HepG2 (cell line): Measurements from ENCODE around the gene BRI3BP. TPM values are rescaled to one million over a fixed set of nuclear protein-coding genes. Genes with fewer than 3 reads are reported as not detected.

Experiments used
- ATAC-seq: fragments of 200-7000 bp; cut with Tn5 transposase; 3 replicates; pipeline ENCODE4 v1.9.1; 2020; ENCODE audit warnings: mild to moderate bottlenecking, moderate library complexity
- BruUV-seq: library from RNA; stranded (reverse); fragments of 400-500 nt; replicated peaks from 2 replicates; lab custom pipeline; 2021; lab: Mats Ljungman, UMichigan
- CTCF ChIA-PET: fragments of 300-600 bp; formaldehyde crosslinking; extraction: SDS; loops from one replicate; lab custom pipeline; 2021; ENCODE audit warnings: low total read pairs, inconsistent platforms, low intra/inter-chr PET ratio; lab: Yijun Ruan, JAX
- POLR2A ChIA-PET: fragments of 350-600 bp; sonication (Branson Sonifier 250); formaldehyde crosslinking; loops from one replicate; lab custom pipeline; 2020; ENCODE audit warnings: antibody characterized with exemption, inconsistent platforms; lab: Yijun Ruan, JAX
- DNase-seq: peaks from one replicate; pipeline ENCODE4 v3.0.0-alpha.2; 2015; ENCODE audit warnings: low spot score
- FAIRE-seq: peaks from 3 replicates; lab custom pipeline; 2011; peaks lifted over from hg19 to GRCh38; lab: Jason Lieb, UNC
- H2AFZ ChIP-seq: one replicate; pipeline ENCODE4 v1.6.1; 2011; ENCODE audit warnings: low read length, inconsistent platforms
- H3K27ac ChIP-seq: fragments of 300-600 bp; 3 replicates; pipeline ENCODE4 v1.8.0; 2011; ENCODE audit warnings: mixed run types, mild to moderate bottlenecking, mixed read lengths, low read length, inconsistent platforms; ENCODE audit not compliant: insufficient read depth; ENCODE audit errors: extremely low read length
- H3K27me3 ChIP-seq, 2 experiments: fragments of 200-600 bp in 1 of 2; 2 replicates in 1 of 2; 3 replicates in 1 of 2; pipeline versions ENCODE4 v1.6.0 to v1.8.0; 2011; ENCODE audit warnings: low read length in 2 of 2, mild to moderate bottlenecking in 2 of 2, moderate library complexity in 2 of 2, inconsistent platforms in 1 of 2; ENCODE audit not compliant: insufficient read depth in 2 of 2, control insufficient read depth in 1 of 2
- H3K36me3 ChIP-seq, 2 experiments: fragments of 200-600 bp in 1 of 2; replicated peaks in 1 of 2; 2 replicates in 1 of 2; 3 replicates in 1 of 2; pipeline versions ENCODE4 v1.5.1 to v1.8.0; 2011; ENCODE audit warnings: low read length in 2 of 2, inconsistent platforms in 1 of 2; ENCODE audit not compliant: insufficient read depth in 2 of 2, control insufficient read depth in 1 of 2
- H3K4me1 ChIP-seq: 2 replicates; pipeline ENCODE4 v1.5.1; 2012; ENCODE audit warnings: low read length, inconsistent platforms; ENCODE audit not compliant: insufficient read depth
- H3K4me2 ChIP-seq: 2 replicates; pipeline ENCODE4 v1.6.0; 2011; ENCODE audit warnings: low read depth, low read length, inconsistent platforms
- H3K4me3 ChIP-seq, 3 experiments: fragments of 200-600 bp in 1 of 3; sonication (generic), shearing (Covaris generic) in 1 of 3; replicated peaks in 1 of 3; 2 replicates each; pipeline ENCODE4 v1.5.1; 2011 to 2016; ENCODE audit warnings: low read length in 3 of 3, inconsistent platforms in 2 of 3, low read depth in 2 of 3, mild to moderate bottlenecking in 2 of 3, control low read depth in 1 of 3, mixed read lengths in 1 of 3; ENCODE audit not compliant: insufficient read depth in 1 of 3
- H3K79me2 ChIP-seq: one replicate; pipeline ENCODE4 v1.6.1; 2011; ENCODE audit warnings: low read length, inconsistent platforms; ENCODE audit not compliant: insufficient read depth
- H3K9ac ChIP-seq: 2 replicates; pipeline ENCODE4 v1.6.0; 2011; ENCODE audit warnings: mild to moderate bottlenecking, low read depth, low read length, inconsistent platforms; ENCODE audit not compliant: insufficient read depth
- H3K9me3 ChIP-seq: 2 replicates; pipeline ENCODE4 v1.5.1; 2012; ENCODE audit warnings: mild to moderate bottlenecking, low read length
- H4K20me1 ChIP-seq: 2 replicates; pipeline ENCODE4 v1.6.0; 2011; ENCODE audit warnings: inconsistent platforms, mild to moderate bottlenecking, low read length, moderate library complexity; ENCODE audit not compliant: insufficient read depth
- ETV6 ChIP-seq: sonication (generic); formaldehyde crosslinking; conservative IDR thresholded peaks from 2 replicates; pipeline ENCODE4 v1.4.0; 2020; ENCODE audit warnings: missing genetic modification reagents
- FOXJ3 ChIP-seq: sonication (generic); formaldehyde crosslinking; IDR thresholded peaks from 2 replicates; pipeline ENCODE4 v1.4.0; 2020; ENCODE audit warnings: missing genetic modification reagents, mild to moderate bottlenecking, borderline replicate concordance
- IRX3 ChIP-seq: sonication (generic); formaldehyde crosslinking; IDR thresholded peaks from 2 replicates; pipeline ENCODE4 v1.8.1; 2023; ENCODE audit warnings: mild to moderate bottlenecking, low read depth, missing genetic modification reagents, borderline replicate concordance
- MTF1 ChIP-seq: sonication (generic); formaldehyde crosslinking; IDR thresholded peaks from 2 replicates; pipeline ENCODE4 v1.5.0; 2020; ENCODE audit warnings: missing genetic modification reagents
- NFYB ChIP-seq: sonication (generic); formaldehyde crosslinking; IDR thresholded peaks from 2 replicates; pipeline ENCODE4 v1.4.0; 2020; ENCODE audit warnings: missing genetic modification reagents
- TBL1XR1 ChIP-seq: fragments of 150-350 bp; IDR thresholded peaks from 2 replicates; pipeline ENCODE4 v1.6.1; 2014; ENCODE audit warnings: borderline replicate concordance, low read length; ENCODE audit not compliant: partially characterized antibody
- ZEB1 ChIP-seq: IDR thresholded peaks from 2 replicates; pipeline ENCODE4 v1.6.1; 2012; ENCODE audit warnings: mild to moderate bottlenecking, low read depth, inconsistent platforms; ENCODE audit not compliant: insufficient replicate concordance
- ZIK1 ChIP-seq: sonication (generic); formaldehyde crosslinking; IDR thresholded peaks from 2 replicates; pipeline ENCODE4 v1.5.0; 2020; ENCODE audit warnings: mild to moderate bottlenecking, low read depth, missing genetic modification reagents, borderline replicate concordance
- ZNF7 ChIP-seq: IDR thresholded peaks from 2 replicates; pipeline ENCODE4 v1.6.1; 2016; ENCODE audit warnings: missing biosample characterization, missing genetic modification reagents
- ZNF839 ChIP-seq: sonication (generic); formaldehyde crosslinking; IDR thresholded peaks from 2 replicates; pipeline ENCODE4 v1.4.0; 2020; ENCODE audit warnings: missing genetic modification reagents, mild to moderate bottlenecking, borderline replicate concordance
- WGBS: methylation state at CpG from one replicate; pipeline ENCODE4 v1.1.6; 2017; ENCODE audit warnings: low lambda C conversion rate; 5-methylcytosine and 5-hydroxymethylcytosine counted together
- in situ Hi-C: cut with HindIII; loops from 2 replicates; pipeline ENCODE4 v1.10.0; 2017; ENCODE audit warnings: low pct_unique_long_range_greater_than_20kb; ENCODE audit not compliant: extremely low pct_ligation_motif_present
- intact Hi-C: fragments of 100-400 bp; cut with micrococcal nuclease; formaldehyde crosslinking; loops from one replicate; pipeline ENCODE4 v1.10.0; 2022; ENCODE audit not compliant: unreplicated experiment
- polyA plus RNA-seq, 8 experiments: library from polyadenylated mRNA; depleted of rRNA in 3 of 8; stranded (reverse) in 7 of 8; unstranded in 1 of 8; fragments of >200 nt; fragmentation: Illumina TruSeq in 4 of 8; extraction: Trizol in 4 of 8; gene quantifications; 2 replicates each; pipeline versions ENCODE4 v1.2.1 to v1.2.3, GENCODE V29; 2011 to 2016; ENCODE audit warnings: low read depth in 4 of 8, missing spikeins in 1 of 8, mixed read lengths in 1 of 8; ENCODE audit not compliant: insufficient read depth in 1 of 8
- total RNA-seq, 5 experiments: library from RNA; depleted of rRNA; stranded (reverse); fragments of >200 nt; fragmentation: Illumina TruSeq; extraction: Trizol; gene quantifications; 2 replicates each; pipeline ENCODE4 v1.2.3, GENCODE V29; 2016; ENCODE audit warnings: low read depth in 1 of 5
- TF ChIP-seq, protein P1 (sequence below): sonication (generic); formaldehyde crosslinking; IDR thresholded peaks from 2 replicates; pipeline ENCODE4 v1.5.0; 2020; ENCODE audit warnings: mild to moderate bottlenecking, missing genetic modification reagents
- TF ChIP-seq, protein P2 (sequence below): sonication (generic); formaldehyde crosslinking; IDR thresholded peaks from 2 replicates; pipeline ENCODE4 v1.5.0; 2020; ENCODE audit warnings: missing genetic modification reagents
- TF ChIP-seq, protein P3 (sequence below): sonication (generic); formaldehyde crosslinking; IDR thresholded peaks from 2 replicates; pipeline ENCODE4 v1.4.0; 2020; ENCODE audit warnings: missing genetic modification reagents, borderline replicate concordance

Gene BRI3BP
- total and polyA plus RNA-seq, 2 of the 13 experiments (the other 11 are each of a cell fraction or from before 2014, with no cell fraction given): 7.5 to 21.1 TPM

- no peak overlapping the region for H2AFZ ChIP-seq
- H3K4me3 ChIP-seq: no peak overlapping the region
- no peaks in the 10 kb centered on the region for H4K20me1 ChIP-seq
- ChIA-PET CTCF (no interaction called here), POLR2A (interaction anchor here (1.4 kb wide), 1 partner anchor 13 kb away, joined by 5 read pairs; no protein-coding TSS in a partner anchor)
- no peak overlapping the region for H3K27ac ChIP-seq
- H3K4me1 ChIP-seq: no peaks in the 10 kb centered on the region
- H3K79me2 ChIP-seq: no peaks in the 10 kb centered on the region
- 94% methylated on average over 6 of the region's 10 CpGs for WGBS
- no peak overlapping the region for H3K9ac ChIP-seq
- no peak for FAIRE-seq
- no peak for DNase-seq
- H3K36me3 ChIP-seq: peaks cover 20 to 38% of the 10 kb centered on the region in 2 experiments
- TF ChIP-seq, protein P1, sequence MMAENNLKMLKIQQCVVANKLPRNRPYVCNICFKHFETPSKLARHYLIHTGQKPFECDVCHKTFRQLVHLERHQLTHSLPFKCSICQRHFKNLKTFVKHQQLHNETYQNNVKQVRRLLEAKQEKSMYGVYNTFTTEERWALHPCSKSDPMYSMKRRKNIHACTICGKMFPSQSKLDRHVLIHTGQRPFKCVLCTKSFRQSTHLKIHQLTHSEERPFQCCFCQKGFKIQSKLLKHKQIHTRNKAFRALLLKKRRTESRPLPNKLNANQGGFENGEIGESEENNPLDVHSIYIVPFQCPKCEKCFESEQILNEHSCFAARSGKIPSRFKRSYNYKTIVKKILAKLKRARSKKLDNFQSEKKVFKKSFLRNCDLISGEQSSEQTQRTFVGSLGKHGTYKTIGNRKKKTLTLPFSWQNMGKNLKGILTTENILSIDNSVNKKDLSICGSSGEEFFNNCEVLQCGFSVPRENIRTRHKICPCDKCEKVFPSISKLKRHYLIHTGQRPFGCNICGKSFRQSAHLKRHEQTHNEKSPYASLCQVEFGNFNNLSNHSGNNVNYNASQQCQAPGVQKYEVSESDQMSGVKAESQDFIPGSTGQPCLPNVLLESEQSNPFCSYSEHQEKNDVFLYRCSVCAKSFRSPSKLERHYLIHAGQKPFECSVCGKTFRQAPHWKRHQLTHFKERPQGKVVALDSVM (CRISPR knock-in tag): no peak
- TF ChIP-seq, protein P2, sequence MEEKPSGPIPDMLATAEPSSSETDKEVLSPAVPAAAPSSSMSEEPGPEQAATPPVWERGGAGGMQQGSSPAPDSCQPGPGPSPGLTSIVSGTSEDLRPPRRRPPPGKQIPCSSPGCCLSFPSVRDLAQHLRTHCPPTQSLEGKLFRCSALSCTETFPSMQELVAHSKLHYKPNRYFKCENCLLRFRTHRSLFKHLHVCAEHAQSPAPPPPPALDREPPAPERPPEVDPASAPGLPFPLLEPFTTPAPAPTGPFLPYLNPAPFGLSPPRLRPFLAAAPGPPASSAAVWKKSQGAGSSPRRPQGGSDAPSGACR (CRISPR knock-in tag): no peak
- TF ChIP-seq ZEB1 (no peak), NFYB (CRISPR knock-in tag) (no peak), IRX3 (CRISPR knock-in tag) (no peak), FOXJ3 (CRISPR knock-in tag) (no peak), ETV6 (CRISPR knock-in tag) (no peak), MTF1 (no peak), ZNF7 (CRISPR knock-in tag) (no peak), TBL1XR1 (no peak), ZIK1 (no peak), ZNF839 (CRISPR knock-in tag) (no peak)
- TF ChIP-seq, protein P3, sequence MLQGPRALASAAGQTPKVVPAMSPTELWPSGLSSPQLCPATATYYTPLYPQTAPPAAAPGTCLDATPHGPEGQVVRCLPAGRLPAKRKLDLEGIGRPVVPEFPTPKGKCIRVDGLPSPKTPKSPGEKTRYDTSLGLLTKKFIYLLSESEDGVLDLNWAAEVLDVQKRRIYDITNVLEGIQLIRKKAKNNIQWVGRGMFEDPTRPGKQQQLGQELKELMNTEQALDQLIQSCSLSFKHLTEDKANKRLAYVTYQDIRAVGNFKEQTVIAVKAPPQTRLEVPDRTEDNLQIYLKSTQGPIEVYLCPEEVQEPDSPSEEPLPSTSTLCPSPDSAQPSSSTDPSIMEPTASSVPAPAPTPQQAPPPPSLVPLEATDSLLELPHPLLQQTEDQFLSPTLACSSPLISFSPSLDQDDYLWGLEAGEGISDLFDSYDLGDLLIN (CRISPR knock-in tag): no peak
- H3K4me2 ChIP-seq: no peak overlapping the region
- no peaks in the 10 kb centered on the region for H3K27me3 ChIP-seq
- intact Hi-C loops (no loop called here), in situ Hi-C loops (no loop called here)
- no peaks in the 10 kb centered on the region for H3K9me3 ChIP-seq
- no TSS peak for BruUV-seq
- ATAC-seq: no peak
These were observed 85.6 kb downstream of the BRI3BP start for GRCh38 chr12:125079084-125079483.
